ENCODE measurements around the gene RPRD2. TPM values are rescaled to one million over a fixed set of nuclear protein-coding genes. Genes with fewer than 3 reads are reported as not detected.

RPRD2 gene
- total and polyA plus RNA-seq, 2 of the 4 experiments (the other 2 are of a cell fraction) = 3.9 to 11.6 TPM

- peaks cover 9 to 69% of the 10 kb centered on the region in 2 experiments for H3K79me1 ChIP-seq (ENCODE audit: low read depth in 1 of 2, low read length in 2 of 2)
- no peak overlapping the region for H2AK5ac ChIP-seq (ENCODE audit: low read depth, low read length)
- POLR2A ChIA-PET (ENCODE audit: unreplicated experiment) = no interaction called here
- peaks cover 23% of the 10 kb centered on the region for H4K20me1 ChIP-seq (ENCODE audit: insufficient read depth, low read length)
- intact Hi-C loops (cut with micrococcal nuclease) = no loop called here
- no CpG with 5 or more reads among the region's 4 CpGs for WGBS, 2 experiments (ENCODE audit: extremely low coverage in 2 of 2, insufficient read length in 1 of 2)
- H2BK120ac ChIP-seq (ENCODE audit: low read depth, low read length) = no peak overlapping the region
- H3K36me3 ChIP-seq (ENCODE audit: control insufficient read depth, insufficient read depth, low read length) = no peaks in the 10 kb centered on the region
- no peak overlapping the region for H3K27ac ChIP-seq (ENCODE audit: insufficient read depth, low read length)
- H3K23ac ChIP-seq (ENCODE audit: low read depth, low read length) = no peak overlapping the region
- H3K4me3 ChIP-seq (ENCODE audit: insufficient read depth, low read depth, low read length) = no peak overlapping the region
- H2BK20ac ChIP-seq (ENCODE audit: low read depth, low read length) = no peak overlapping the region
- H4K5ac ChIP-seq (ENCODE audit: low read depth, low read length) = no peak overlapping the region
- H3K4me1 ChIP-seq (ENCODE audit: control insufficient read depth, insufficient read depth, low read length) = peaks cover 1% of the 10 kb centered on the region; the same call in 1 of the 2 replicates
- no peak overlapping the region for H3K9ac ChIP-seq (ENCODE audit: low read depth, low read length)
- DNase-seq (peak; percentile 7), ATAC-seq (ENCODE audit: low read depth) (no peak)
- H2BK15ac ChIP-seq (ENCODE audit: low read depth, low read length) = no peak overlapping the region
- H3K4ac ChIP-seq (ENCODE audit: low read depth, low read length) = no peak overlapping the region
- BruUV-seq (replicated peaks) = no TSS peak
- no peaks in the 10 kb centered on the region for H3K9me3 ChIP-seq (ENCODE audit: control insufficient read depth, insufficient read depth, low read length)
- no peak overlapping the region for H4K91ac ChIP-seq (ENCODE audit: insufficient read depth, low read depth, low read length)
- peaks cover 6% of the 10 kb centered on the region; the same call in 1 of the 2 replicates for H3K9me1 ChIP-seq (ENCODE audit: insufficient read depth, low read length)
- no peak overlapping the region for H4K8ac ChIP-seq (ENCODE audit: low read depth in 2 of 2, low read length in 2 of 2)
- H3K56ac ChIP-seq (ENCODE audit: extremely low read depth, insufficient read depth, low read length) = no peak overlapping the region
- dilution Hi-C loops (cut with HindIII; ENCODE audit: low sequenced_read_pairs, unreplicated experiment) = no loop called here
- CTCF ChIA-PET = interaction anchor here (1.4 kb wide), 1 partner anchor 54 kb away, joined by 3 read pairs; no protein-coding TSS in a partner anchor
- no peak overlapping the region for H3K18ac ChIP-seq (ENCODE audit: low read depth, low read length)
- no peak for TF ChIP-seq RAD21 (IDR thresholded peaks at IDR 0.05; ENCODE audit: low read length)
- TF ChIP-seq POLR2A (IDR thresholded peaks at IDR 0.05; ENCODE audit: low read depth, low read length) = no peak
- no peak for TF ChIP-seq RCOR1 (IDR thresholded peaks at IDR 0.05; ENCODE audit: insufficient replicate concordance, low read length)
- TF ChIP-seq BHLHE40 (IDR thresholded peaks at IDR 0.05; ENCODE audit: low read depth, low read length) = no peak
- TF ChIP-seq RFX5 (IDR thresholded peaks at IDR 0.05; ENCODE audit: low read depth, low read length) = no peak
- TF ChIP-seq MAFK (IDR thresholded peaks at IDR 0.05; ENCODE audit: low read depth, low read length) = no peak; the same call in 1 of the 2 replicates
- no peak for TF ChIP-seq MXI1 (IDR thresholded peaks at IDR 0.05; ENCODE audit: borderline replicate concordance, low read depth, low read length)
- TF ChIP-seq CHD1 (IDR thresholded peaks at IDR 0.05; ENCODE audit: low read depth, low read length) = no peak
- no peak for TF ChIP-seq USF2 (IDR thresholded peaks at IDR 0.05; ENCODE audit: low read depth, low read length)
- no peak for TF ChIP-seq CEBPB (IDR thresholded peaks at IDR 0.05; ENCODE audit: low read depth, low read length)
- no peak for TF ChIP-seq FOS (IDR thresholded peaks at IDR 0.05; ENCODE audit: low read depth, low read length)
- no peak for TF ChIP-seq SMC3 (IDR thresholded peaks at IDR 0.05; ENCODE audit: low read depth, low read length)
- no peak for TF ChIP-seq CTCF (conservative IDR thresholded peaks at IDR 0.05; ENCODE audit: low read depth, low read length)
- no peak for TF ChIP-seq ELK1 (IDR thresholded peaks at IDR 0.05; ENCODE audit: borderline replicate concordance, low read depth, low read length)
- TF ChIP-seq NFE2L2 (IDR thresholded peaks at IDR 0.05; ENCODE audit: low read depth, low read length) = no peak
- TF ChIP-seq MAZ (IDR thresholded peaks at IDR 0.05; ENCODE audit: borderline replicate concordance, low read depth, low read length) = no peak
- H2AK9ac ChIP-seq (replicated peaks; ENCODE audit: low read depth, low read length, poor library complexity) = no peak overlapping the region
- H3K4me2 ChIP-seq (ENCODE audit: low read depth, low read length) = no peak overlapping the region
- no peak overlapping the region for H2AFZ ChIP-seq (replicated peaks; ENCODE audit: low read length, poor library complexity)
- H3K14ac ChIP-seq (replicated peaks; ENCODE audit: low read depth, low read length) = no peak overlapping the region
- in situ Hi-C loops (cut with MboI; ENCODE audit: low sequenced_read_pairs) = no loop called here
- H2BK5ac ChIP-seq (ENCODE audit: low read depth, low read length, poor library complexity, severe bottlenecking) = no peak overlapping the region
- H3K27me3 ChIP-seq (ENCODE audit: control insufficient read depth, insufficient read depth, low read length) = no peaks in the 10 kb centered on the region
Observed at GRCh38 chr1:150389650-150390049, 25.7 kb downstream of the RPRD2 start.

Measured in IMR-90 (cell line).